Skeletal muscle tissue (tissue), 4 donors: ENCODE results near the gene PDLIM1. TPM values are rescaled to one million over a fixed set of nuclear protein-coding genes. Genes with fewer than 3 reads are reported as not detected.
A peak's percentile ranks its signal among the peaks of the same experiment; 100 is the strongest.

Source experiments
- H3K27ac ChIP-seq: one replicate; pipeline ENCODE4 v1.7.0; 2013; ENCODE audit warnings: mild to moderate bottlenecking, low read depth, low read length, inconsistent platforms
- H3K27me3 ChIP-seq, 3 donors: one replicate each; pipeline ENCODE4 v1.7.0; 2013; ENCODE audit warnings: low read length in 3 of 3; ENCODE audit not compliant: control insufficient read depth in 3 of 3, insufficient read depth in 3 of 3
- H3K36me3 ChIP-seq, 3 donors: one replicate each; pipeline ENCODE4 v1.7.0; 2013; ENCODE audit warnings: low read length in 3 of 3; ENCODE audit not compliant: control insufficient read depth in 3 of 3, insufficient read depth in 3 of 3
- H3K4me1 ChIP-seq, 3 donors: one replicate each; pipeline ENCODE4 v1.7.0; 2013; ENCODE audit warnings: low read length in 3 of 3, mild to moderate bottlenecking in 3 of 3; ENCODE audit not compliant: control insufficient read depth in 3 of 3, insufficient read depth in 3 of 3
- H3K4me3 ChIP-seq, 3 donors: one replicate each; pipeline ENCODE4 v1.7.0; 2013; ENCODE audit warnings: low read length in 3 of 3
- H3K9ac ChIP-seq, 3 donors: one replicate each; pipeline ENCODE4 v1.7.0; 2013; ENCODE audit warnings: low read length in 3 of 3, mild to moderate bottlenecking in 3 of 3, moderate library complexity in 2 of 3, low read depth in 1 of 3
- H3K9me3 ChIP-seq, 3 donors: one replicate each; pipeline ENCODE4 v1.7.0; 2013; ENCODE audit warnings: low read length in 3 of 3; ENCODE audit not compliant: control insufficient read depth in 3 of 3
- total RNA-seq: library from RNA; depleted of rRNA; stranded (reverse); fragments of >200 nt; gene quantifications from one replicate; pipeline ENCODE4 v1.2.3, GENCODE V29; 2014
- donor health status: Osteomylitis.

PDLIM1 gene
- total RNA-seq, 1 donor from 2014 or later = 9.9 TPM

GRCh38 chr10:95305606-95306317 lies 15.0 kb upstream of the PDLIM1 start:
- Histone ChIP-seq H3K9ac (no peak overlapping the region), H3K36me3 (no peaks in the 10 kb centered on the region), H3K4me1 (peaks cover 4 to 6% (median 6%) of the 10 kb centered on the region in 3 donors), H3K27me3 (no peaks in the 10 kb centered on the region), H3K4me3 (no peak overlapping the region), H3K27ac (no peak overlapping the region), H3K9me3 (no peaks in the 10 kb centered on the region)

GRCh38 chr10:95304976-95305375 lies 14.2 kb upstream of the PDLIM1 start:
- H3K27me3 ChIP-seq = no peaks in the 10 kb centered on the region
- no peak overlapping the region for H3K27ac ChIP-seq
- H3K9ac ChIP-seq = no peak overlapping the region
- no peak overlapping the region for H3K4me3 ChIP-seq
- H3K36me3 ChIP-seq = no peaks in the 10 kb centered on the region
- no peaks in the 10 kb centered on the region for H3K9me3 ChIP-seq
- peaks cover 4 to 6% (median 5%) of the 10 kb centered on the region in 3 donors for H3K4me1 ChIP-seq

GRCh38 chr10:95304463-95304862 lies 13.7 kb upstream of the PDLIM1 start:
- H3K27me3 ChIP-seq = no peaks in the 10 kb centered on the region
- H3K4me1 ChIP-seq = peaks cover 4 to 6% (median 5%) of the 10 kb centered on the region in 3 donors
- no peaks in the 10 kb centered on the region for H3K9me3 ChIP-seq
- no peak overlapping the region for H3K27ac ChIP-seq
- H3K4me3 ChIP-seq = no peak overlapping the region
- H3K9ac ChIP-seq = no peak overlapping the region
- H3K36me3 ChIP-seq = no peaks in the 10 kb centered on the region

- peaks cover 3 to 5% (median 4%) of the 10 kb centered on the region in 3 donors for H3K4me1 ChIP-seq
- no peak overlapping the region for H3K9ac ChIP-seq
- H3K4me3 ChIP-seq = no peak overlapping the region
- no peak overlapping the region for H3K27ac ChIP-seq
- H3K9me3 ChIP-seq = no peaks in the 10 kb centered on the region
- no peaks in the 10 kb centered on the region for H3K27me3 ChIP-seq
- no peaks in the 10 kb centered on the region for H3K36me3 ChIP-seq
These were observed 13.1 kb upstream of the PDLIM1 start for GRCh38 chr10:95303950-95304349.

GRCh38 chr10:95303535-95303934 lies 12.7 kb upstream of the PDLIM1 start:
- Histone ChIP-seq H3K36me3 (no peaks in the 10 kb centered on the region), H3K27ac (no peak overlapping the region), H3K4me3 (no peak overlapping the region), H3K4me1 (peaks cover 1 to 2% (median 1%) of the 10 kb centered on the region in 3 donors), H3K9ac (no peak overlapping the region), H3K9me3 (no peaks in the 10 kb centered on the region), H3K27me3 (no peaks in the 10 kb centered on the region)

GRCh38 chr10:95300022-95300539 lies 9.3 kb upstream of the PDLIM1 start:
- H3K27me3 ChIP-seq = no peaks in the 10 kb centered on the region
- H3K4me3 ChIP-seq = no peak overlapping the region
- H3K9ac ChIP-seq = no peak overlapping the region
- no peak overlapping the region for H3K27ac ChIP-seq
- H3K9me3 ChIP-seq = no peaks in the 10 kb centered on the region
- peaks cover 5 to 11% (median 6%) of the 10 kb centered on the region in 3 donors for H3K4me1 ChIP-seq
- H3K36me3 ChIP-seq = no peaks in the 10 kb centered on the region

- Histone ChIP-seq H3K27ac (no peak overlapping the region), H3K36me3 (no peaks in the 10 kb centered on the region), H3K4me1 (peaks cover 9 to 16% (median 9%) of the 10 kb centered on the region in 3 donors), H3K9me3 (no peaks in the 10 kb centered on the region), H3K4me3 (no peak overlapping the region), H3K9ac (no peak overlapping the region), H3K27me3 (no peaks in the 10 kb centered on the region)
These were observed 6.6 kb upstream of the PDLIM1 start for GRCh38 chr10:95297402-95297801.

- H3K4me1 ChIP-seq = peaks cover 9 to 16% (median 9%) of the 10 kb centered on the region in 3 donors
- no peak overlapping the region for H3K9ac ChIP-seq
- H3K4me3 ChIP-seq = no peak overlapping the region
- H3K27ac ChIP-seq = no peak overlapping the region
- H3K27me3 ChIP-seq = no peaks in the 10 kb centered on the region
- no peaks in the 10 kb centered on the region for H3K9me3 ChIP-seq
- no peaks in the 10 kb centered on the region for H3K36me3 ChIP-seq
These were observed 6.0 kb upstream of the PDLIM1 start for GRCh38 chr10:95296764-95297163.

- no peak overlapping the region for H3K27ac ChIP-seq
- peak overlapping the region; percentile 50 to 75 (median 65) for H3K9ac ChIP-seq
- H3K27me3 ChIP-seq = no peaks in the 10 kb centered on the region
- H3K9me3 ChIP-seq = no peaks in the 10 kb centered on the region
- H3K36me3 ChIP-seq = no peaks in the 10 kb centered on the region
- H3K4me3 ChIP-seq = peak overlapping the region; percentile 58 to 71 (median 62)
- peaks cover 9 to 16% (median 9%) of the 10 kb centered on the region in 3 donors for H3K4me1 ChIP-seq
These were observed 4.4 kb upstream of the PDLIM1 start for GRCh38 chr10:95295031-95295755.

GRCh38 chr10:95293631-95294030 lies 2.8 kb upstream of the PDLIM1 start:
- Histone ChIP-seq H3K27me3 (peaks cover 0 to 4% (median 0%) of the 10 kb centered on the region in 3 donors), H3K9me3 (no peaks in the 10 kb centered on the region), H3K4me1 (peaks cover 15 to 26% (median 18%) of the 10 kb centered on the region in 3 donors), H3K27ac (no peak overlapping the region), H3K9ac (no peak overlapping the region), H3K4me3 (no peak overlapping the region), H3K36me3 (no peaks in the 10 kb centered on the region)
